Gastroesophageal sphincter (tissue), 3 donors: ENCODE results near the gene MYO5A.

Source experiments
- CTCF ChIP-seq, 4 experiments: fragments of 200-600 bp in 2 of 4; fragments of 450-650 bp in 2 of 4; sonication (generic) in 1 of 4; IDR thresholded peaks; one replicate each; pipeline ENCODE4 v1.5.1; 2017 to 2019; ENCODE audit warnings: antibody characterized with exemption in 4 of 4, mild to moderate bottlenecking in 2 of 4, moderate library complexity in 2 of 4
- POLR2A ChIP-seq, 2 donors: fragments of 450-650 bp; IDR thresholded peaks; one replicate each; pipeline ENCODE4 v1.6.1; 2017; ENCODE audit warnings: antibody characterized with exemption in 2 of 2, mild to moderate bottlenecking in 2 of 2, moderate library complexity in 1 of 2
- POLR2AphosphoS5 ChIP-seq: sonication (generic); formaldehyde crosslinking; IDR thresholded peaks from one replicate; pipeline ENCODE4 v1.6.1; 2017; ENCODE audit warnings: antibody characterized with exemption

GRCh38 chr15:52338891-52339290 is 189.8 kb downstream of the MYO5A start:
- TF ChIP-seq CTCF (IDR thresholded peaks at IDR 0.05) (no peak), POLR2A (IDR thresholded peaks at IDR 0.05) (no peak), POLR2AphosphoS5 (no peak)
